ENCODE data around the gene ATP2B1.
A peak's percentile ranks its signal among the peaks of the same experiment; 100 is the strongest.
"Not testable (repeated sequence)": the region's sequence is repeated elsewhere in the genome, so short reads cannot be mapped to it uniquely, and the experiment has no call there.

ATP2B1 gene

GRCh38 chr12:89708565-89709156 lies at the start of gene ATP2B1:
Gene ATP2B1 (minus strand): TSS chr12:89708838. CDS start chr12:89655886, 52,952 bp downstream.
- DNase-seq: peak; percentile 60

- DNase-seq: not testable (repeated sequence)
These were observed 49.3 kb upstream of the ATP2B1 start for GRCh38 chr12:89757987-89758386.

DNA sequence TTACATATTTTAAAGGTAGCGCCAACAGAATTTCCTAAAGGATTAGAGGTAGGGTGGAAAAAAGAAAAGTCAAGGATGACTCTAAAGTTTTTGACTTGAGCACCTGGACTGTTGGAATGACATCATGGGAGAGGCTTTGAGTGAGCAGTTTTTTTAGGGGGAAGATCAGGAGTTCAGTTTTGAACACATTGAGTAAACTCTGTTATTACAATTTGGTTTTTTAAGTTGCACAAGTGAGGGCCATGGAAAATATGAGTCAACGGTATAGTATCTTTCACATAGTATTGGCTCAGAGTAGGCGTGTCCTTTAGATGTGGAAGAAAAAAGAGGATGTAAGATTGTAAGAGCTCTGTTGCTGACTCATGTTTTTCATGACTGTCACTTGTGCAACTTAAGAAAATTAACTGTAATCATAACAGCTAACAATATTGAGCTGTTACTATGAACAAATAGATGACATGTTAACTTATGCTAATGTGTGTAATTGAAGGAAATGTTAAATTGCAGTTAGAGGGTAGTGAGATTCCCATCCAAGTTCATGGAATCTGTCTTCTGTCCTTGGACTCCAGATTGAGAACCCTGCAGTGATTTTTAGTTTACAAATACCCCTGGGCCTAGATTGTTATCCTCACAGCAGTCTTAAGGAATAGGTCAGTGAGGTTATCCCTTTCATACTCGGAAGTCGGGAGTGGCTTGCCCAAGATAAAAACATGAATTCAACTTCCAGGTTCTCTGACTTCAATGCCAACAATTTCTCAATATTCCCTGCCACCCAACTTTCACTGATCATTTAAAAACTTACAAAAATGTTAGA lies 48.2 kb upstream of the ATP2B1 start:
- peak; percentile 98 for DNase-seq

DNA sequence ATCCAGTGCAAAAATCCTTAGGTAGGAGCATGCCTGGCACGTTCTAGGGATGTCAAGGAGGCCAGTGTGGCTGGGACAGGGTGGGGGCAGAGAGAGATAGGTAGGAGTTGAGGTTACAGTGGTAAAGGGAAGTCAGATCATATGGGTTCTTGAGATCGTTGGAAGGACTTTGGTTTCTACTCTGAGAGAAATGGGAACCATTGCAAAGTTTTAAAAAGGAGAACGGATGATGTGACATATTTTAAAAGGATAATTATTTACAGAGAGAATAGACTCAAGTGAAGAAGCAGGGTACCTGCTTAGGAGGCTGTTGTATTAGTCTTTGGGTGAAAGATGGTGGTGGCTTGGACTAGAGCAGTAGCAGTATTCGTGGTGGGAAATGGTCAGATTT lies 47.6 kb upstream of the ATP2B1 start:
- peak; percentile 17 for DNase-seq

DNA sequence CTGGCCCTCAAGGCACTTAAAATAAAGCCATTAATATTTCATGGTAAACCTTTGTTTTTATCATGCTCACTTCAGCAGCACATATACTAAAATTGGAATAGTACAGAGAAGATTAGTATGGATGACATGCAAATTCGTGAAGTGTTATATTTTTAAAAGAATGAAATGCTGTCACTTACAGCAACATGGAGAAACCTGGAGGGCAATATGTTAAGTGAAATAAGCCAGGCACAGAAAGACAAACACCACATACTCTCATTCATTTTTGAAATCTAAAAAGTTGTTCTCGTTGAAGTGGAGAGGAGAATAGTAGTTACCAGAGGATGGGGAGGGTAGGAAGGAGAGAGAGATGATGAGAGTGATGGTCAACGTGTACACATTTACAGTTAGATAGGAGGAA lies 45.4 kb upstream of the ATP2B1 start:
- no peak for DNase-seq

DNA sequence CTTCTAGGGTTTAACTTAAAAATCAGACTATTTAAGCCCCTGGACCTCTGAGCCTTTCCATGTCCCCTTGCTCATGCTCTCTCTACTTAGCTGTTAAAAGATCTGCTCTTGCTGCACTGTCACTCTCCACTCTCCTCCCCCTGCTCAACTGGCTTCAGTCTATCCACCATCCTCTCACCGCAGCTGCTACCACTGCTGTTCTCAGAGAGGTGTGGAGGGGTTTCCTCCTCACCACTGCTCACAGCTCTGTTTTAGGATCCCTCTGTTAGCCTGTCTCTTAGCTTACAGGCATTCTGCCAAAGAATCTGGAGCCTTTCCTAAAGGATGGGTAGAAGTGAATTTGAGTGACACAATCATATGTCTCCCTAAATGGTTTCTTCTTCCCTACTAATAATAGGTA lies 43.7 kb upstream of the ATP2B1 start:
- DNase-seq: no peak

DNA sequence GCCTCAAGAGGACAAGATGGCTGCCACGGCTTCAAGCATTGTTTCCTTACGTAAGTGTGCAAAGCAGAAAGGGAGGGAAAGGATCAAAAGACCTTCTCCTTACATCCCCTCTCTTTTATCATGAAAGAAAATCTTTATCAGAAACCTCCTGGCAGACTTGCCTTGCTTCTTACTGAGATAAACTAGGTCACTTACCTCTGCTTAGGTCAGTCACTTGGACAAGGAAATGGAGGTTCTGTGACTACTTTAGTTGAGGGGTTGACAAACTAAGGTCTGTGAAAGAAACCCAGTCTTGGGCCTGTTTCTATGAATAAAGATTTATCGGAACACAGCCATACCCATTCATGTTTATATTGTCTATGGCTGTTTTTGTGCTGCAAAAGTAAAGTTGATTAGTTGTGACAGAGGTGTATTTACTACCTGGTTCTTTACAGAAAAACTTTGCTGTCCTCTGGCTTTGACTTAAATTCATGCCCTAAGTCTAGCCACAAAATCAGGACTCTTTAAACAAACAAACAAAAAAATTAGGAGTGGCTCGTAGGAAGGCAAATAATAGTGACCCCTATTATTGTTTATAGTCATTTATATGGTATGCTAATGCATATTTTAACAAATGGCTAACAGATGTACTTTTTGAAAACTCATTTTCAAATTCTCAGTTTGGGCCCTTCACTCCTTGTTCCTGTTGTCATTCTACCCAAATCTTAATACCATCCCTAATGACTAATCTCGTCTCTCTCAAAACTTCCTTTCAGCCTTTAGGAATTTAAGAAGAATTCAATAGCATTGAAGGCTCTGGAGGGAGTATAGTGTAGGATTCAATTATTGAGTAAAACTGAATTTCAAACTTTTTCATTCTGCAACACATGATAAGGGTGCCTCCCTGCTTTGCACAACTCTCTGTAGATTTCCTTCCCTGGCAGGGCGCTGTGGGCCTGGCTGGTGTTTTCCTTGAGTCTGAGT lies 42.0 kb upstream of the ATP2B1 start:
- no peak for DNase-seq

DNA sequence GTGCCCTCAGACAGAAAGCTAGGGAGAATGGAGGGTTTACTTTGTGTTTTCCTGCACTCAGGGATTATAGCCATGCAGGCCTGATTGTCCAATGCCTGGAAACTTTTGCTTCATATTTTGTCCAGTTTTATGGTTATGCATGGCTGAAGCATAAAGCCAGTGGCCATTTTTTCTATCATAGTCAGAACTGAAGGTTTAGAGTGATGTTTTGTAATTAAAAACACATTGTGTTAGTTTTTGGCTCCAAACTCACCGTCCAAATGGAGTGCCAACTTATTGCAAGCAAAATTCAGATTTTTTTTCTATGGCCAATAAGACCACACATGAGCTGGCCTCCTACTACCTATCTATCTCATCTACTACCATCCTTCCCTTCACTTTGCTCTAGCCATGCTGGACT lies 40.2 kb upstream of the ATP2B1 start:
- no peak for DNase-seq

- DNase-seq: no peak
These were observed 36.6 kb upstream of the ATP2B1 start for GRCh38 chr12:89745286-89745685.

- no peak for DNase-seq
These were observed 33.8 kb upstream of the ATP2B1 start for GRCh38 chr12:89742337-89743022.

GRCh38 chr12:89740943-89741342 lies 32.3 kb upstream of the ATP2B1 start:
- DNase-seq: no peak

GRCh38 chr12:89736995-89737394 lies 28.4 kb upstream of the ATP2B1 start:
- no peak for DNase-seq

DNA sequence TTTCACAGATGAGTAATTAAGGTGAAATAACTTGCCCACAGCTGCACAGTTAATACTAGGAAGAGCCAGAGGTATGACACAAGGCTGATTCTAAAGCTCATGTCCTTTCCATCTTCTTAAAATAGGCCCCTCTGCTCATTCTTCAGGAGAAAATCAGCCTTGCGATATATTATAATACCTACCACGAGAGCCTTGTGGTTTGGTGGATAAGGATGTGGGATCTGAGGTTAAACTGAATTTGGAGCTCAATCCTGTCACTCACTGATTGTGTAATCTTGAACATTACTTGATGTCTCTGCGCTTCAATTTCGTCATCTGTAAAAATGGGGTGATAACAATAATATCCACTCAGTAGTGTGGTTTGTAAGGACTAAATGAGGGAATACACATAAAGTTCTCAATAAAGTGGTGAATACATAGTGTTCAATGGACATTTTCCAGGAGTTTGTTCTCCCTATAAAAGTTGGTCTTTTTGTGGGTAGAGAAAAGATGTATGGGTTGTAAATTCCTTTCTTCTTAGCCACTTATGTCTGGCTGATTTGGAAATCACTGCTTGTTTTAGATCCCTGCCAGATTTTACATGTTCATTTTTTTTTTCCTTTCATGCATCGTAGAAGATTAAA lies 25.1 kb upstream of the ATP2B1 start:
- peak; percentile 96 for DNase-seq

- DNase-seq: no peak
These were observed 23.9 kb upstream of the ATP2B1 start for GRCh38 chr12:89732522-89732921.

DNA sequence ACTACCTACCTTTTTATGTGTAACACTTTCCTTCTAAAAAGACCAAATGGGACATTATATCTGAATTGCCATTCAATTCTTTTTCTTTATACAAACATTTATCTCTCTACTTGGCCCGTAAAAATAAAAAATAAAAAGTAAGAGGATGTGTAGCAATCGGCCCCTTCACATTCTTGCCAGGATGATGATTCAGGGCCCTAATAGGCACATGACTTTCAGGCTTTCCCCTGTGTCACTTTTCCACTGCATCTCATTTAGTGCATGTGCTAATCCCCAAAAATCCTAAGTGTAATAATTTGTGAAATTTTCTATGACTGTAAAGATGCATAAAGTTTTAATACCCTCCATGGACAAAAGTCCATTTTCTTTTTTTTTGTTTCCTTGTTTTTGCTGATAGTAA lies 23.0 kb upstream of the ATP2B1 start:
- DNase-seq: no peak

DNA sequence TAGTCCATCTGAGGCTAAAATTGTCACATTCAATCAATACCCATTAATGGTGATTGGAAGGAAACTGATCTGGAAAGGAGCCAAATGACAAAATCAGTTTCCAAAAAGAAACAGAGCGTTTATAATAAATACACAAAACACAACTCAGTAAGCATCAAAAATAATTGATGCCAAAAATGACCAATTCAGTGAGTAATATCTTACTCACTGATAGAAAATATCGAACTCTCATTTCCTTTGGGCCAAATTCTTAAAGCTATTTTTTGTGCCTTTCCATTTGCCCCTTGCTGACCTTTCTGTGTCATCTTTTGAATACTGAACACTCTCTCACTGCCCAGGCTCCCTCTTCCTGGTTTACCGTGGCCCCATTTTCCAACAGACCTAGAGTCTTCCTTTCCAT lies 22.5 kb upstream of the ATP2B1 start:
- DNase-seq: no peak

- DNase-seq: no peak
These were observed 21.4 kb upstream of the ATP2B1 start for GRCh38 chr12:89729946-89730459.

- DNase-seq: no peak
These were observed 14.6 kb upstream of the ATP2B1 start for GRCh38 chr12:89723276-89723675.

DNA sequence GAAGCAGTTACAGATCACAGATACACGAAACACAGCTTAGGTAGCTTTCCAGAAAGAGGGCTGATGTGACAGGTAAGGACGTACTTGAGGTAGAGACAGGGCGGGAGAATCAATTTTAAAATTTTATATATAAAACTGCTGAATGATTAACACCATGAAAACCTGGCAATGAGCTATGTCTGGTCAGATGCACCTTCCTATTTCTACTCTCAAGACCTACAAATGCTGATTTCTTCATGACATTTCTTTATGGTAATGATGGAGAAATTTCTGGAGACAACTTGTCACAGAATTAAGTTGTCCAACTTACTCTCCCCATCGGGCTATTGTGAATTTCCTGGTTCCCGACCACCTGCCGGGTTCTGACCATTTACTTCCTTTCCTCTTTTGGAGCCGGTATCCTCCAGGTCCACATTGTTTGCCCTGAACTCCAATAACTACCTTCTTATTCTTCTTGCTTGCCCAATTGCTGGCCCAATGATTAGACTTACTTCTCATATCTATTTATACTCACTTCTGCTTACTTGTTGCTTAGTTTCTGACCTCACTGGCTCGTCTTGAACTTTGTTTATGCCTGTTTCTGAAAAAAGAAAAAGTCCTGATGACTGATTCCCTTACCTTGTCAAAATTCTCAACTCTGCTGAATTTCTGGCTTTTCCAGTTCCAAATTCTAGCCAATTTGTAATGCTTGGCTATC lies 12.8 kb upstream of the ATP2B1 start:
- no peak for DNase-seq

- DNase-seq: no peak
These were observed 9.3 kb upstream of the ATP2B1 start for GRCh38 chr12:89717759-89718523.

GRCh38 chr12:89712706-89713105 lies 4.1 kb upstream of the ATP2B1 start:
- DNase-seq: no peak
